Activated naive CD4-positive, alpha-beta T cell treated with anti-CD3 and anti-CD28 coated beads, Interleukin-2, amount 50 U/mL, for 16 hours (primary cell): ENCODE data around the gene PLXNB3.

Experiments
- DNase-seq: peaks from one replicate; pipeline ENCODE4 v3.0.0-alpha.2; 2020

PLXNB3 gene

DNA sequence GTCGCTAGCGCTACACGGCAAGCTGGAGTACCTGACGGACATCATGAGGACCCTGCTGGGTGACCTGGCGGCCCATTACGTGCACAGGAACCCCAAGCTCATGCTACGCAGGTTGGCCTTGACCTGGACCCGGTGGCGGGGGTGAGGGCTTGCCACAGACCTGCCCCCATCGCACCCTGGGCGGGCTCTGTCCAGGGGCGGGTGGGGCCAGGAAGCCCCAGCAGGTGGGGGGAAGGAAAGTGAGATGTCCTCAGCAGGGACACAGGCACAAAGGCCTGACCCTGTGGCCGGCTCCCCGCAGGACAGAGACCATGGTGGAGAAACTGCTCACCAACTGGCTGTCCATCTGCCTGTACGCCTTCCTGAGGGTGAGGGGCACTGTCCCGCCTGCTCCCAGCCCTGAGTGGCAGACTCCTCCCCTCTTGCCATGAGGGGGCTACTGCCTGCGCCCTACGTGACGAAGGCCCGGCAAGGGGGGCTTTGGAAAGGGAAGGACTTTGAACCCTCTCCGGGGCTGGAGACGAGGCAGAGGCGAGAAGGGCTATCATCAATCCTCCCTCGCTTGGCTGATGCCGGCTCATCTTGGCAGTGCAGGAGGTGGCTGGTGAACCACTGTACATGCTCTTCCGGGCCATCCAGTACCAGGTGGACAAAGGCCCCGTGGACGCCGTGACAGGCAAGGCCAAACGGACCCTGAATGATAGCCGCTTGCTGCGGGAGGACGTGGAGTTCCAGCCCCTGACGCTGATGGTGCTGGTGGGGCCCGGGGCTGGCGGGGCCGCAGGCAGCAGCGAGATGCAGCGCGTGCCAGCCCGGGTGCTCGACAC, 11.5 kb downstream of the PLXNB3 start:
- DNase-seq: no peak

DNA sequence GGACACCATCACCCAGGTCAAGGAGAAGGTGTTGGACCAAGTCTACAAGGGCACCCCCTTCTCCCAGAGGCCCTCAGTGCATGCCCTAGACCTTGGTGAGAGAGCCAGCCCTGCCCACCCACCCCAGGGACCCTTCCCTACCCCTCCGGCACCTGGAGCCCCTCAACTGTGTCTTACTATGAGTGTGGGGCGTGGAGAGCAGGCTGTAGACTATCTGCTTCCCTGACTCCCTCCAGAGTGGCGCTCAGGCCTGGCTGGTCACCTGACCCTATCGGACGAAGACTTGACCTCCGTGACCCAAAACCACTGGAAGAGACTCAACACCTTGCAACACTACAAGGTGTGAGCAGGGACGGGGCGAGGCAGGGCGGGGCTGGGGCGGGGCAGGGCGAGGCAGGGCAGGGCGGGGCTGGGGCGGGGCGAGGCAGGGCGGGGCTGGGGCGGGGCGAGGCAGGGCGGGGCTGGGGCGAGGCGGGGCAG, 12.1 kb downstream of the PLXNB3 start:
- no peak for DNase-seq

DNA sequence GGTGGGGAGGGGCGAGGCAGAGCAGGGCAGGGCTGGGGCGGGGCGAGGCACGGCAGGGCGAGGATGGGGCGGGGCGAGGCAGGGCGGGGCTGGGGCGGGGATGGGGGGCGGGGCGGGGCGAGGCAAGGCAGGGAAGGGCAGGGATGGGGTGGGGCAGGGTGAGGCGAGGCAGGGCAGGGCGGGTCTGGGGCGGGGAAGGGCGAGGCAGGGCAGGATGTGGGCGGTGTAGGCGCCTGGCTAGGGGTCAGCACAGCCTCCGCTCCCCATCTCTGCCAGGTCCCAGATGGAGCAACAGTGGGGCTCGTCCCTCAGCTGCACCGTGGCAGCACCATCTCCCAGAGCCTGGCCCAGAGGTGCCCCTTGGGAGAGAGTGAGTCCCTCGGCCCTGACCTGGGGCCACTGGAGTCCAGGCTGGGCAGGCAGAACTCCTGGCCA, 12.6 kb downstream of the PLXNB3 start:
- no peak for DNase-seq

DNA sequence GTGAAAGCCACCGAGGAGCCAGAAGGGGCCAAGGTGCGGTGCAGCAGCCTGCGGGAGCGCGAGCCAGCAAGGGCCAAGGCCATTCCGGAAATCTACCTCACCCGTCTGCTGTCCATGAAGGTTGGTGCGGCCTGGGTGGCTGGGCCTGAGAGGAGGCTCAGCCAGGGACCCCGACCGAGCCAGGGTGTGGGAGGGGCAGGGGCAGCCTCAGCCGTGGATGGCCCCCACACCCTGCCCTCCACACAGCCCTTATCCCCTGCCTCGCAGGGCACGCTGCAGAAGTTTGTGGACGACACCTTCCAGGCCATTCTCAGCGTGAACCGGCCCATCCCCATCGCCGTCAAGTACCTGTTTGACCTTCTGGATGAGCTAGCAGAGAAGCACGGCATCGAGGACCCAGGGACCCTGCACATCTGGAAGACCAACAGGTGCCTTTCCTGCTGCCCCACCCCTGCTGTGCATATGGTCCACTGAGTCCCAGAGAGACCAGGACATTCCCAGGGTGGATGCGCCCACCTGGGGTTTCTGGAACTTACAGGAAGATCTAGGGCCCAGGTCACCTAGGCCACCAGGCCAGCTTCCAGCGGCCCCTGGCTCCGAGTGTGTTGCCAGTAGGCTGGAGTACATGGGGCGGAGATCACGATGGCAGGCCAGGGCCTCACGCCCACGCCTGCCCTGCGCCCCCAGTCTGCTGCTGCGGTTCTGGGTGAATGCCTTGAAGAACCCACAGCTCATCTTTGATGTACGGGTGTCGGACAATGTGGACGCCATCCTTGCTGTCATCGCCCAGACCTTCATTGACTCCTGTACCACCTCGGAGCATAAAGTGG, 13.4 kb downstream of the PLXNB3 start:
- DNase-seq: no peak

DNA sequence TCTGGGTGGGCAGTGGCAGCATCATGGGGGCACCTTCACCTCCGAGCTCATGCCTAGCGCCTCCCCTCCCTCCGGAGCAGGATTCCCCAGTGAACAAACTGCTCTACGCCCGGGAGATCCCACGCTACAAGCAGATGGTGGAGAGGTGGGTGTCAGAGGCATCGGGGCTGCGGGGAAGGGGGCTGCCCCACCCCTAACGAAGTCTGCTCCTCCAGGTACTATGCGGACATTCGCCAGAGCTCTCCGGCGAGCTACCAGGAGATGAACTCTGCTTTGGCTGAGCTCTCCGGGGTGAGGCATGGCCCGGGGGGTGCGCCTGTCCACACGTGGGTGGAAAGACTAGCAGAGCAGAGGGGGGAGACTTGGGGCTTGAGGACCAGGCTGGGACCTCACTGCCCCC, 14.1 kb downstream of the PLXNB3 start:
- DNase-seq: no peak

DNA sequence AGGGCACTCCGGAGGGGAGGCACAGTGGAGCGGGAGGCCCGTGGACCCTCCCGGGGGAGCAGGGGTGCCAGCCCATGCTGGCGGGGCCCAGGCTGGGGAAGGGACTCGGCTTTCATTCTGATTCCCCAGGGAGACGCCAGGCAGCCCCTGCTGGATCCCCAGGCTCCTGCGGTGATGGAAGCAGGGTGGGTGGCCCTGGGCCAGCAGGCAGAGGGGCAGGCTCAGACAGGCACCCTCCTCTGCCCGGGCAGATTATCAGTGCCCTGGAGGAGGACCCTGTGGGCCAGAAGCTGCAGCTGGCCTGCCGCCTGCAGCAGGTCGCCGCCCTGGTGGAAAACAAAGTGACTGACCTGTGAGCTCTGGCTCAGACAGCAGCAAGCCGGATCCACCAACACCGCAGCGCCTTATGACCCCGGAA, 14.6 kb downstream of the PLXNB3 start:
- no peak for DNase-seq

DNA sequence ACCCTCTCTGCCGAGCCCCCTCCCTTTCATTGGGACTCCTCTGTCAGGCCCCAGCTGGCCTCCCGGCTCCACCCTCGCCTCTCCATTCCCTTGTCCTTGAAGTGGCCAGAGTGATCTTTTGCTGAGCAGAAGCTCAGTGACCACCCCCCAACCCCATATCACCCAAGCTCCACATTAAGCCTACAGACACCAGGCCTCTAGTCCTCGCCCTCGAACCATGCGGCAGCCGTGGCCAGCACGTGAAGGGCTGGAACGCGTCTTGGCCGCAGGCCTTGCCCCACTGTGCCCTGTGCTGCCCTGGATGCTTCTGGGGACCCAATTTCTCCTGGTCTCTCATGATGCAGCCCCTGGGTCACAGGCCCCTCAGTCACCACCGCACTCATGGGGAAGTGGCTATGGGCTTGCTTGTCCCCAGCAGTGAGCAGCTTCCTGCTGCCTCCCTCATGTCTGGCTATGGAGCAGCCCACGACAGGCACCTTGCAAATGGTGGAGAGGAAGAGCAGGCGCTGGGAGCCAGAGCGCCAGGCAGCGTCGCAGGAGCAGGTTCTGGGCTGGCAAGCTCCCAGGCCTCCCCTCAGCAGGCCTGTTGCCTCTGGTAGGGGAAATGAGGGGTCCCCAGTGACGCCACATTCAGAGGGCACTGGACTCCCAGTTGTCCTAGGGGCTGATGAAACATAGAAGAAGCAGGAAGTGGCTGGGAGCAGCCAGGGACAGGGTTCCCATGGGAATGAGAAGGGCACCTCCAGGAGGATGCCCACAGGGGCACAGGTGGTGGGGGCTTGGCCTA, 16.0 kb downstream of the PLXNB3 start:
- no peak for DNase-seq

DNA sequence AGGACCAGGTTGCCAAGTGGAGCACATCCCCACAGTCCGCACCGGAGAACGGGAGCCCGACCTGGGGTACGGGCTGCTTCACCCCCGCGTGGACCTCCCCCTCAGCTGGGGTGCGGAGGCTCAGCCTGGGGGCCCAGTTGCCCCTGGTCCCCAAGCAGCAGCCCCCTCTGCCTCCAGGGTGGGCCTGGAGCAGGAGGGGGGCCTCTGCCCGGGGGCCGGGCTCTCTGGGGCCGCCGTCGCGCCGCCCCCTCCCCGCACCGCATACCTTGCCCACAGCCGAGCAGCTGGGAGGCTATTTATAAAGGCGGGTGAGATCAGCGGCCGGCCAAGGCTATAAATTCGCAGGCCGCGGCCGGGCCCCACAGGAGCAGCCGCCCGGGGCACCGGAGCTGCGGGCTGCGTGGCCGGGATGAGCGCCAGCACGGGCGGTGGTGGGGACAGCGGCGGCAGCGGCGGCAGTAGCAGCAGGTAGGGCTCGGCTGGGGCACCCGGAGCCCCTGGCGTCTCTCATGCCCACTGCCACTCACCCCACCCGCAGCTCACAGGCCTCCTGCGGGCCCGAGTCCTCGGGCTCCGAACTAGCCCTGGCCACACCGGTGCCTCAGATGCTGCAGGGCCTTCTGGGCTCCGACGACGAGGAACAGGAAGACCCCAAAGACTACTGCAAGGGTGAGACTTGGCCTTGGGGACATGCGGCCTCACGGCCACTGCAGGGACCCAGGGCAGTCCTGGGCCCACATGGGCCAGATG, 16.8 kb downstream of the PLXNB3 start, which contains the start of gene SRPK3:
SRPK3 (plus strand) TSS at position 364 of the 750 bp plus-strand sequence; CDS start at position 410, 46 bp downstream.
- DNase-seq: no peak

DNA sequence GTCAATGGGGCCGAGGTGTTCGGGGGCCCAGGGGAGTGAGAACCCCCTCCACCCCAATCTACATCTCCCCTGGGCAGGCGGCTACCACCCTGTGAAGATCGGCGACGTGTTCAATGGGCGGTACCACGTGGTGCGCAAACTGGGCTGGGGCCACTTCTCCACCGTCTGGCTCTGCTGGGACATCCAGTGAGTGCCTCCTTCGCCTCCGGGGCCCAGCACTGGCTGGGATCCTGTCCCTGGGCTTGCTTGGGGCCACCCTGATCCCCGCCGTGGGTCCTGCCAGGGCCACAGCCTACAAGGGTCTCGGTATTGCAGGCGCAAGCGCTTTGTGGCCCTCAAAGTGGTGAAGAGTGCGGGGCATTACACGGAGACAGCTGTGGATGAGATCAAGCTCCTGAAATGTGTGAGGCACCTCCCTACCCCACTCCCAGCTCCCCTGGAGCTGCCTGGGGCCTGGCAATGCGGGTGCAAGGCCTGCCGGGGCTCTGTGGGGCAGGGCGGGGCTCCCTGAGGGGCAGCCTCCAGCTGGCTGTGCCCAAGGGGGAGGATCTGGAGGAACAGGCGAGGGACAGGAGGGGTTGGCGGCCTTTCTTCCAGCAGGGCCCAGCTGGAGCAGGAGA, 17.5 kb downstream of the PLXNB3 start:
- DNase-seq: no peak

DNA sequence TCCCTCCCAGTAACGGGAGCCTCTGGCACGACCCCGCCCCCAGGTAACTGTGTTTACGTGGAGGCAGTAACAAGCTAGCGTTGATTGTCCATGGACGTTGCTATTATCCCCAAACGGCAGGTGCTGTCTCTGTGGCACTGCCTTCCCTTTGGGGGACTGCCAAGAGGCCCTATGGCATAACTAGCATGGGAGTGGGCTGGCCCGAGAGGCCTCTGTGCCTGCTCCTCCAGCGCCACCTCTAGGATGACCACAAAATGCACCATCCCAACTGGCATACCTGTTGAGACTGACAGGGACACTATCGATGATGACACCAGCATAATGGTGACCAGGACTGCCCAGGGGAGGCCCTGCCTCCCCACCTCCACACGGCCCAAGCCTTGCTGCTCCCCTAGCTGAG, 18.3 kb downstream of the PLXNB3 start:
- no peak for DNase-seq

DNA sequence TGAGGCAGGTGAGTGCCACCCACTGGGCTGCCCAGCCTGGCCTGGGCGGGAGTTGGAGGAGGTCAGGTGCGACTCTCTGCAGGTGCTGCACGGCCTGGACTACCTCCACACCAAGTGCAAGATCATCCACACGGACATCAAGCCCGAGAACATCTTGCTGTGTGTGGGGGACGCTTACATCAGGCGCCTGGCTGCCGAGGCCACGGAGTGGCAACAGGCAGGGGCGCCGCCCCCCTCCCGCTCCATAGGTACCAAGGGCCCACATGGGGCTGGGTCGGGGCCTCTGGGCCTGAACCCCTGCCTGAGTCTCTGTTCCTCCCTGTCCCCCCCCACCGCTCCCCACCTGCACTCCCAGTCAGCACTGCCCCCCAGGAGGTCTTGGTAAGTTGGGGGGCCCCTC, 18.8 kb downstream of the PLXNB3 start:
- no peak for DNase-seq

DNA sequence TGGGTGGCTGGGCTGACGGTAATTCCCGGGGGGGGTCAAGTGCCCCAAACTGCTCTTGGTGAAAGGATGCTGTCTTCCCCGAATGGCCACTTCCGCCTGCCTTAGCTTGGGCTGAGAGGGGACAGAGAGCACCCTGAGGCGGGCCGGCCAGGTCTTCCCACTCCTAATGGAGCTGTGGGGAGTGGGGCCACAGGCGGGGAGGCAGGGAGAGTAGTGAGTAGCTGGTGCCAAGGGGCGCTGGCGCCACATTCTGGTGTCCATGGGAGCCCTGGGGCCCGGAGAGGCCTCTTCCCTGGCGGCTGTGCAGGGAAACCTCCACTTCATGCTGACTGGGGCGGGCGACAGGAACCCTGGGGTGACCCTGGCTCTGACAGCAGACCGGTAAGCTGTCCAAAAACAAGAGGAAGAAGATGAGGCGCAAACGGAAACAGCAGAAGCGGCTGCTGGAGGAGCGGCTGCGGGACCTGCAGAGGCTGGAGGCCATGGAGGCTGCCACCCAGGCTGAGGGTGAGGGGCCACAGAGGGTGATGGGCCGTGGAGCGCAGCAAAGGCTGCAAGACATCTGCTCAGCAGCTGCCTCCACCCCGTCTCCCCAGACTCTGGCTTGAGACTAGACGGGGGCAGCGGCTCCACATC, 19.4 kb downstream of the PLXNB3 start:
- DNase-seq: no peak

DNA sequence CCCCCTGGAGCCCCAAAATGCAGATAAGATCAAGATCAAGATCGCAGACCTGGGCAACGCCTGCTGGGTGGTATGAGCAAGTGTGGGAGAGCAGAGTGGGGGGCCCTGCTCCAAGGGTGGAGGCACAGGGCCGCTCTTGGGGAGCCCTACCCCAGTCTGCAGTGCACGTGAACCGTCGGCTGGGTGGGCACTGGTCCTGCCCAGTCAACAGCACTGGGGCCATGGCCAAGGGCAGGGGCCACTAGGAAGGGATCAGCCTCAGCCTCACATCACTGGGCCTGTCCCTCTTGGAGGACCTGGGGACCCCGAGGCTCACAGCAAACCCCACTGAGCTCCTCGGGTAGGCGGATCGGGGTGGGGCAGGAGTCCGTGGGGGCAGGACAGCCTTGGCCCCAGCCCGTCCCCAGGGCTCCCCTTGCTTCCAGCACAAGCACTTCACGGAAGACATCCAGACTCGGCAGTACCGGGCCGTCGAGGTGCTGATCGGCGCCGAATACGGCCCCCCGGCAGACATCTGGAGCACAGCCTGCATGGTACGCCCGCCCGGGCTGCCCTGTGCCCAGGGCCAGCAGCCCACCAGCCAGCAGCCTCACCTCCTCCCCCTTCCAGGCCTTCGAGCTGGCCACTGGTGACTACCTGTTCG, 20.4 kb downstream of the PLXNB3 start:
- DNase-seq: no peak

DNA sequence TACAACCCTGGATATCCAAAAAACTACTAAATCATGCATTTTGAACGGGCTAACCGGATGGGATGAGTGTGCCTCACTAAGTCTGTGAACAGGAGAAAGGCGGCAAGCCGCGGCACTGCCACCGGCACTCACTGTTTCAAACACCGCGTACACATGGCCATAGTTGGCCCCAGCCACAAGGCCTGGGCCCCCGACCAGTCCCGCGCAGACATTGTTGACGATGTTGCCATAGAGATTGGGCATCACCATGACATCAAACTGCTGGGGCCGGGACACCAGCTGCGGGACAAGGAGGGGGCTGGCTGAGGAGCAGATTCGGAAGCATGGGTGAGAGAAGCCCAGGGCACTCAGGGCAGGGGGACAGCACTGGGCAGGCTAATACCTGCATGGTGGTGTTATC, 22.6 kb downstream of the PLXNB3 start:
- no peak for DNase-seq

DNA sequence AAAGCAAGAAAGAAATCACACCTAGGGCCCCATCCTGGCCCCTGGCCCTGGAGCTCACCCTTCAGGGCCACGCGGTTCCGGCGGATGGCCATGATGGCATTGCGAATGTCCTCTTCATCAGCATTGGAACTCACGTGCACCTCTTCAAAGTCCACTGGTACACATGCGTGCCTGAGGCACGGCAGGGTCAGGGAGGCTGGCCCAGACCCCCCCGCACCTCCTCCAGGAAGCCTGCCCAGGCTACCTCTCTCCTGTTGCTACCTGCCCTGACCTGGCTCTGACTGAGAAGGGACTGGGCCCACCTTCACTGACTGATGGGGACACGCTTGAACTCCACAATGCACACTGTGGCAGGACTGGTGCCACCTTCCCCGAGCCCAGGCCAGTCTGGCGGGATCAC, 25.6 kb downstream of the PLXNB3 start:
- no peak for DNase-seq

DNA sequence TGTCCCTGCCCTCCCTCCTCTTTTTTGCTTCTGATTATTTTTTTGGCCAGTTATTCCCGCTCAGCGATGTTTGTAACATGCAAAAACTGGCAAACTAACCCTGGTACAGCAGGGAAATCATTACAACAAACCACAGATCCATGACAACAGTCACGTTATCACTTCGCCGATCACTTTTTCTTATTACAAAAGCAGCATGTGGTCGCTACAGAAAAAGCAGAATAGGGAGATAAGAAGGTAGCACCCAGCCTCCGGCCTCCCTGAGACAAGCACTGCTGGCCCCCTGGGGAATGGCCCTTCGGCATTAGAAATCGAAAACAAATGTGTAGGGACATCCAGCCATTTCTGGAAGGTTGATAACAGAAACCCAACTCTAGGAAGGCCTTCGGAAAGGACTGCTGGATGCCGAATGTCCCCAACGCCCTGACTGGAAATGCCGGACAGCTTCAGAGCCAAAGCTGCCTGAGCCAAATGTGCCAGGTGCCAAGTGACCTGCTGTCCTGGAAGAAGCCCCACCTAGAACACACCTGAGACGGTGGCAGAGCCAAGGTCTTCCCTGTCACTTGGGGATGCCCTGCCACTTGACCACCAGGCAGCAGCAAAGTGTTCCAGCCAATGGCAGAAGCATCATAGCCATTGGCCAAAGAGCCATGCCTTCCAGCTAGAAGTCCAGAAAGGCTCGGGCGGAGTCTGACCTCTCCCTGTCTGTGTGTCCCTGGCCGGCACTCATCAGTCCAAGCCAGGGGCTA, 27.2 kb downstream of the PLXNB3 start:
- no peak for DNase-seq

DNA sequence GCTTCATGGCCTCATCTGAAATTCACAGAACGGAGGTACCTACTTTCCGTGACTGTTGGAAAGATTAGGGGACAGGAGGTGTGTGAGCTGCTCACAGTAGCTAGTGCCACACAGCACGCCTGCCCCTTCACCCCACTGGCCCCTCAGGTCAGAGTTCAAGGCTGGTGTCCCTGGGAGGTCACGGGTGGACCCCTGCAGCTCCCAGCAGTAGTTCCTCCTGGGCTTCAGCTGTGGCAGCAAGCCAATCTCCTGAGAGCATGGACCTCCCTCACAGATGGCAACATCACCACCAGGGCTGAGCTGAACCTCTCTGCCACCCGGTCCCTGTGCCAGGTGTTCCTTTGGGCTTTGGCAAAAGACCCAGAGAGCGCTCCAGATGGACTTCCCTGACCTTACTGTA, 28.3 kb downstream of the PLXNB3 start:
- no peak for DNase-seq

DNA sequence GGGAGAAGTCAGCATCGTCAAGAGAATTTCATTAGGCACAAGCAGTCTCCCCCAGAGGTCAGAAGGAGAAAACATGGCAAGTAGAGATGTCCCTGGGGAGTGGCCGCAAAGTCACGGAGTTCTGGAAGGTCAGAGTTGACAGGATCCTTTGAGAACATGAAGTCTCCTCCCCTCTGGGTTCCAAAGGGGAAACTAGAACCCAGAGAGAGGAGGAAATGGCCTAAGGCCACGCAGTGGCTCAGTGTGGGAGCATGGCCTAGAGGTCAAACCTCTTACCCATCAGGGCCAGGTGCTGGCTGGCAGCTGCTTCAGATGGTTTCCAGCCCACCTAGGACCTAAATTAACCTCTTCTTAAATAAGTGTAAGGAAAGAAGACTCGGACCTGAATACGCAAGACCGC, 29.2 kb downstream of the PLXNB3 start:
- DNase-seq: no peak

DNA sequence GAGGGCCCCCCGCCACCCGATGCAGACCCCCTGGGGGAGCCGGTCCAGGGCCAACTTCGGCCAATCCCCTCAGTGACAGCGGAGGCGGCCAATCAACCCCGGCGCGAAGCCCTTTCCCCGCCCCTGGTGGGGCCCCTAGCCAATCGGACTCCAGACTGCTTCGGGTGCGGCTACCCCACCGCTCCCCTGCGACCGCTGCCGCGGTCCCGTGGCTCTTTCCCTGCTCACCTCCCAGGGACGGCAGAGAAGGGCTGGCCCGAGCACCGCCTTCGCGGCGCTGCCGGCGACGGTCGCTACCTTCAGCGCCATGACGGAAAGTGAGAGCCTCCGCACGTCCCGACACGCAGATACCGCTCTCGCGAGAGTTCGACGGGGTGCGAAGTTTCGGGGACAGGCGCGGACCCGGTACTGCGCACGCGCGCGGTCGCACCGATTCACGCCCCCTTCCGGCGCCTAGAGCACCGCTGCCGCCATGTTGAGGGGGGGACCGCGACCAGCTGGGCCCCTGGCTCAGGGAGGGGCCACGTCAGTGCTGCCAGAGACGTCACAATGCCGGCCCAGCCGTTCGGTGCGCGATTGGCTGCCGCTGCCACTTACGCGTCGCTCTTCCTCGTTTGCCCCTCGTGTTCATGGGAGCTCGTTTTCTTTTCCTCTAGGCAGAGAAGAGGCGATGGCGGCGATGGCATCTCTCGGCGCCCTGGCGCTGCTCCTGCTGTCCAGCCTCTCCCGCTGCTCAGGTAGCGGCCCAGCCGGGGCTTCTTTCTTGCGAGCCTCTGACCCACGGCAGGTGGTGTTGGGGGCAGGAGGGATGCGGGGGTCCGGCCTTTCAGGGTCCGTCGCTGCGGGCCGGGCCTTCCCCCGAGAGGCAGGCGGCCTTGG, 30.2 kb downstream of the PLXNB3 start, which contains the start of the genes IDH3G and SSR4:
IDH3G (minus strand) TSS at position 358 of the 879 bp plus-strand sequence; CDS start at position 309, 49 bp downstream.
SSR4 (plus strand) TSS at position 651 of the 879 bp plus-strand sequence; CDS start at position 671, 20 bp downstream.
- peak; percentile 91 for DNase-seq
